ENCODE data around the gene UQCR10.

UQCR10 gene

GRCh38 chr22:29799217-29799680, 32.1 kb downstream of the UQCR10 start:
- peak; percentile 86 for DNase-seq

- DNase-seq: no peak
Measured at GRCh38 chr22:29801153-29801552, 34.0 kb downstream of the UQCR10 start.

- DNase-seq: no peak
Measured at GRCh38 chr22:29801796-29802195, 34.6 kb downstream of the UQCR10 start.

- no peak for DNase-seq
Measured at GRCh38 chr22:29803190-29803589, 36.0 kb downstream of the UQCR10 start.

GRCh38 chr22:29804985-29805384, 37.8 kb downstream of the UQCR10 start:
- no peak for DNase-seq

- no peak for DNase-seq
Measured at GRCh38 chr22:29806196-29806595, 39.0 kb downstream of the UQCR10 start.

- DNase-seq: no peak
Measured at GRCh38 chr22:29810216-29810615, 43.0 kb downstream of the UQCR10 start.

GRCh38 chr22:29811377-29811776, 44.2 kb downstream of the UQCR10 start:
- no peak for DNase-seq

- no peak for DNase-seq
Measured at GRCh38 chr22:29813126-29813525, 46.0 kb downstream of the UQCR10 start.

- no peak for DNase-seq
Measured at GRCh38 chr22:29813563-29813962, 46.4 kb downstream of the UQCR10 start.

- DNase-seq: no peak
Measured at GRCh38 chr22:29814003-29814402, 46.8 kb downstream of the UQCR10 start.

- no peak for DNase-seq
Measured at GRCh38 chr22:29815580-29815979, 48.4 kb downstream of the UQCR10 start.

- DNase-seq: no peak
Measured at GRCh38 chr22:29816128-29816527, 49.0 kb downstream of the UQCR10 start.

GRCh38 chr22:29816539-29816938, 49.4 kb downstream of the UQCR10 start:
- no peak for DNase-seq

- no peak for DNase-seq
Measured at GRCh38 chr22:29816980-29817379, 49.8 kb downstream of the UQCR10 start.

- no peak for DNase-seq
Measured at GRCh38 chr22:29817724-29818123, 50.6 kb downstream of the UQCR10 start.

- no peak for DNase-seq
Measured at GRCh38 chr22:29819501-29819900, 52.3 kb downstream of the UQCR10 start.

All from suppressor macrophage treated with lipopolysaccharide for 4 hours (primary cell).